Stimulated activated naive CD8-positive, alpha-beta T cell treated with anti-CD3 and anti-CD28 coated beads, Interleukin-15, amount 100 ng/mL, for 72 hours (primary cell): ENCODE measurements around the gene CARMIL1.

ENCODE experiments used
- ATAC-seq: fragments of 150-1000 bp; cut with Tn5 transposase; 2 replicates; pipeline ENCODE4 v1.10.0; 2021; ENCODE audit warnings: mild to moderate bottlenecking, moderate library complexity
- DNase-seq, 2 donors: peaks; one replicate each; pipeline ENCODE4 v3.0.0; 2021 to 2022
- H3K27ac Mint-ChIP-seq, 2 donors: one replicate each; pipeline ENCODE4 v1.8.0; 2022; ENCODE audit warnings: mild to moderate bottlenecking in 2 of 2, mixed read lengths in 2 of 2, moderate library complexity in 2 of 2
- H3K27me3 Mint-ChIP-seq: one replicate; pipeline ENCODE4 v1.8.0; 2022; ENCODE audit warnings: mixed read lengths
- H3K4me1 Mint-ChIP-seq: one replicate; pipeline ENCODE4 v1.8.0; 2022; ENCODE audit warnings: mild to moderate bottlenecking, mixed read lengths
- H3K4me3 Mint-ChIP-seq, 2 donors: one replicate each; pipeline ENCODE4 v1.8.0; 2022; ENCODE audit warnings: mild to moderate bottlenecking in 2 of 2, mixed read lengths in 2 of 2, moderate library complexity in 1 of 2
- H3K9me3 Mint-ChIP-seq, 2 donors: one replicate each; pipeline ENCODE4 v1.8.0; 2022; ENCODE audit warnings: mixed read lengths in 2 of 2

Gene CARMIL1

GRCh38 chr6:25384967-25385366 lies 105.8 kb downstream of the CARMIL1 start:
- Mint-ChIP-seq H3K27ac (no peak overlapping the region), H3K4me3 (no peak overlapping the region), H3K4me1 (peaks cover 27% of the 10 kb centered on the region), H3K27me3 (no peaks in the 10 kb centered on the region), H3K9me3 (peaks cover 0 to 5% of the 10 kb centered on the region in 2 donors)
- DNase-seq: no peak
- ATAC-seq: no peak

GRCh38 chr6:25387483-25387882 lies 108.3 kb downstream of the CARMIL1 start:
- ATAC-seq (no peak), DNase-seq (no peak)
- Mint-ChIP-seq H3K9me3 (peaks cover 0 to 5% of the 10 kb centered on the region in 2 donors), H3K27me3 (no peaks in the 10 kb centered on the region), H3K27ac (no peak overlapping the region), H3K4me3 (no peak overlapping the region), H3K4me1 (peaks cover 19% of the 10 kb centered on the region)

GRCh38 chr6:25387911-25388310 lies 108.7 kb downstream of the CARMIL1 start:
- ATAC-seq: no peak
- H3K9me3 Mint-ChIP-seq: peaks cover 0 to 3% of the 10 kb centered on the region in 2 donors
- no peaks in the 10 kb centered on the region for H3K27me3 Mint-ChIP-seq
- DNase-seq: no peak
- H3K4me3 Mint-ChIP-seq: no peak overlapping the region
- peaks cover 19% of the 10 kb centered on the region for H3K4me1 Mint-ChIP-seq
- no peak overlapping the region for H3K27ac Mint-ChIP-seq

GRCh38 chr6:25388776-25389175 lies 109.6 kb downstream of the CARMIL1 start:
- no peak for ATAC-seq
- peaks cover 19% of the 10 kb centered on the region for H3K4me1 Mint-ChIP-seq
- no peak overlapping the region for H3K27ac Mint-ChIP-seq
- no peaks in the 10 kb centered on the region for H3K27me3 Mint-ChIP-seq
- no peaks in the 10 kb centered on the region for H3K9me3 Mint-ChIP-seq
- H3K4me3 Mint-ChIP-seq: no peak overlapping the region
- DNase-seq: no peak

GRCh38 chr6:25389471-25389870 lies 110.3 kb downstream of the CARMIL1 start:
- ATAC-seq (no peak), DNase-seq (no peak)
- Mint-ChIP-seq H3K4me3 (no peak overlapping the region), H3K27me3 (no peaks in the 10 kb centered on the region), H3K27ac (no peak overlapping the region), H3K9me3 (no peaks in the 10 kb centered on the region), H3K4me1 (peaks cover 19% of the 10 kb centered on the region)

GRCh38 chr6:25392372-25392771 lies 113.2 kb downstream of the CARMIL1 start:
- no peaks in the 10 kb centered on the region for H3K27me3 Mint-ChIP-seq
- no peak overlapping the region for H3K4me3 Mint-ChIP-seq
- H3K4me1 Mint-ChIP-seq: peaks cover 19% of the 10 kb centered on the region
- H3K9me3 Mint-ChIP-seq: no peaks in the 10 kb centered on the region
- H3K27ac Mint-ChIP-seq: no peak overlapping the region
- ATAC-seq: no peak
- no peak for DNase-seq

GRCh38 chr6:25395731-25396130 lies 116.6 kb downstream of the CARMIL1 start:
- Mint-ChIP-seq H3K9me3 (no peaks in the 10 kb centered on the region), H3K4me1 (no peaks in the 10 kb centered on the region), H3K27me3 (no peaks in the 10 kb centered on the region), H3K4me3 (no peak overlapping the region), H3K27ac (no peak overlapping the region)
- no peak for ATAC-seq
- DNase-seq: no peak

GRCh38 chr6:25397406-25397805 lies 118.2 kb downstream of the CARMIL1 start:
- H3K4me3 Mint-ChIP-seq: no peak overlapping the region

GRCh38 chr6:25399885-25400284 lies 120.7 kb downstream of the CARMIL1 start:
- H3K4me3 Mint-ChIP-seq: no peak overlapping the region
- H3K27ac Mint-ChIP-seq: no peak overlapping the region
- no peak for DNase-seq
- H3K27me3 Mint-ChIP-seq: no peaks in the 10 kb centered on the region
- no peaks in the 10 kb centered on the region for H3K9me3 Mint-ChIP-seq
- ATAC-seq: no peak
- peaks cover 17% of the 10 kb centered on the region for H3K4me1 Mint-ChIP-seq

More at GRCh38 chr6:25397406-25397805, 118.2 kb downstream of the CARMIL1 start:
- Mint-ChIP-seq H3K27ac (no peak overlapping the region), H3K4me1 (no peaks in the 10 kb centered on the region), H3K9me3 (no peaks in the 10 kb centered on the region), H3K27me3 (no peaks in the 10 kb centered on the region)
- DNase-seq (no peak), ATAC-seq (no peak)

- H3K27me3 Mint-ChIP-seq: no peaks in the 10 kb centered on the region
- ATAC-seq: no peak
These were observed 122.5 kb downstream of the CARMIL1 start for GRCh38 chr6:25401711-25402110.

GRCh38 chr6:25402125-25402524 lies 123.0 kb downstream of the CARMIL1 start:
- DNase-seq (no peak), ATAC-seq (no peak)
- H3K27me3 Mint-ChIP-seq: no peaks in the 10 kb centered on the region

More at GRCh38 chr6:25401711-25402110, 122.5 kb downstream of the CARMIL1 start:
- Mint-ChIP-seq H3K9me3 (no peaks in the 10 kb centered on the region), H3K4me1 (peaks cover 17% of the 10 kb centered on the region), H3K27ac (no peak overlapping the region), H3K4me3 (no peak overlapping the region)
- DNase-seq: no peak

GRCh38 chr6:25403150-25403549 lies 124.0 kb downstream of the CARMIL1 start:
- no peaks in the 10 kb centered on the region for H3K9me3 Mint-ChIP-seq
- DNase-seq (no peak), ATAC-seq (no peak)
- H3K4me1 Mint-ChIP-seq: peaks cover 17% of the 10 kb centered on the region
- peak overlapping the region in 1 of 2 donors; percentile 6 for H3K27ac Mint-ChIP-seq
- no peaks in the 10 kb centered on the region for H3K27me3 Mint-ChIP-seq
- no peak overlapping the region for H3K4me3 Mint-ChIP-seq

More at GRCh38 chr6:25402125-25402524, 123.0 kb downstream of the CARMIL1 start:
- Mint-ChIP-seq H3K4me1 (peaks cover 17% of the 10 kb centered on the region), H3K27ac (no peak overlapping the region), H3K4me3 (no peak overlapping the region), H3K9me3 (no peaks in the 10 kb centered on the region)

GRCh38 chr6:25404091-25404490 lies 124.9 kb downstream of the CARMIL1 start:
- H3K27me3 Mint-ChIP-seq: no peaks in the 10 kb centered on the region
- no peak for ATAC-seq
- no peak for DNase-seq
- H3K27ac Mint-ChIP-seq: peak overlapping the region; percentile 86 to 96
- H3K9me3 Mint-ChIP-seq: no peaks in the 10 kb centered on the region
- H3K4me1 Mint-ChIP-seq: peaks cover 17% of the 10 kb centered on the region
- H3K4me3 Mint-ChIP-seq: no peak overlapping the region

- Mint-ChIP-seq H3K4me1 (peaks cover 17% of the 10 kb centered on the region), H3K9me3 (no peaks in the 10 kb centered on the region), H3K27me3 (no peaks in the 10 kb centered on the region), H3K4me3 (no peak overlapping the region), H3K27ac (peak overlapping the region; percentile 75 to 86)
- DNase-seq: peak; percentile 46 to 58
- peak; percentile 95 for ATAC-seq
These were observed 125.6 kb downstream of the CARMIL1 start for GRCh38 chr6:25404693-25405169.

- H3K27me3 Mint-ChIP-seq: no peaks in the 10 kb centered on the region
- no peak overlapping the region for H3K4me3 Mint-ChIP-seq
- no peak overlapping the region for H3K27ac Mint-ChIP-seq
- no peak for DNase-seq
- H3K9me3 Mint-ChIP-seq: no peaks in the 10 kb centered on the region
- no peak for ATAC-seq
- H3K4me1 Mint-ChIP-seq: peaks cover 23% of the 10 kb centered on the region
These were observed 126.3 kb downstream of the CARMIL1 start for GRCh38 chr6:25405442-25405841.

- no peaks in the 10 kb centered on the region for H3K9me3 Mint-ChIP-seq
- ATAC-seq: no peak
- no peaks in the 10 kb centered on the region for H3K27me3 Mint-ChIP-seq
- no peak overlapping the region for H3K27ac Mint-ChIP-seq
- no peak for DNase-seq
- H3K4me1 Mint-ChIP-seq: peaks cover 32% of the 10 kb centered on the region
- no peak overlapping the region for H3K4me3 Mint-ChIP-seq
These were observed 128.3 kb downstream of the CARMIL1 start for GRCh38 chr6:25407431-25407830.

- Mint-ChIP-seq H3K9me3 (no peaks in the 10 kb centered on the region), H3K4me1 (peaks cover 40% of the 10 kb centered on the region), H3K27ac (peak overlapping the region; percentile 85 to 95), H3K27me3 (no peaks in the 10 kb centered on the region), H3K4me3 (peak overlapping the region; percentile 64 to 79)
- DNase-seq (peak in 1 of 2 donors; percentile 10), ATAC-seq (no peak)
These were observed 130.9 kb downstream of the CARMIL1 start for GRCh38 chr6:25410102-25410501.
